ENCODE measurements around the gene KCNQ1OT1.

KCNQ1OT1 gene

DNA sequence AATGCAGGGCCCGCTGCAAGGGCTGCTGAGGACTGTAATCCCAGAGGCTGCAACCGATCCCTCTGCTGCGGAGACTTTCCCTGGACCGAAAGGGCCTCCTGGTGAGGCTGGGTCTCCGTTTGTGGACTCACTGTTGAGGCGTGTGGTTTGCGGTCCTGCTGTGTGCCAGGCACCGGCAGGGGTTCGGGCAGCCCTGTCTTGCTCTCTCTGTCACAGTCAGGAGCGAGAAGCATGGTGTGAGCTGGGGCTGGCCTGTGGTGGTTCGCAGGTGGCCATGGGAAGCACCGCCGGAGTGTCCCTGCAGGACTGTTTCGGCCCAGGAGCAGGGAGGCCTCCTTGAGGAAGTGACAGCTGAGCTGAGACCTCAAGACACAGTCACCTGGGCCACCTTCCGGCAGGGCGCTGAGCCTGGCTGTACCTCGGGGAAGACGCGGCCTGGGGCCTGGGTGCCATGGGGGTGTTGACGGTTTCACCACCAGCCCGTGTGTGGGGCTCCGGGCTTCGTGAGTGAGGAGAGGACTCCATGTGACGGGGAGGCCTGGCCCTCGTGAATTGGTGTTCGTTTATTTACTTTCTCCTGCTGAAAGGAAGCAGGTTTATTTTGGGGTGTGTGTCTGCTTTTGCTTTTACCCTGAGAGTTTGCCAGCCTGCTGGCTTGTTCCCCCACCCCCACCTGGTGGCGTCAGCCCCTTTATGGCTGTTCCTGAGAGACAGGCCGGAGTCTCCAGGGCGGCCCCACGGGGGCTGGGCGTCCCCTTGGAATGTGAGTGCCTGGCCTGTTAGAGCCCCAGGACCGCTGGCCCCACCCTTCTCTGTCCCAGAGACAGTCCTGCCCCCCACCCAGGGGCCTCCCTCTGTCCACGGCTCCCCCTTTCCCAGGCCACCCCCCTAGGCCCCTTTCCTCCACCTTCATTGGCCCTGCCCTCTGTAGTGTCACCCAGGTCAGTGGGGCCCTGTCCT lies 122.5 kb downstream of the KCNQ1OT1 start:
- FAIRE-seq: no peak

DNA sequence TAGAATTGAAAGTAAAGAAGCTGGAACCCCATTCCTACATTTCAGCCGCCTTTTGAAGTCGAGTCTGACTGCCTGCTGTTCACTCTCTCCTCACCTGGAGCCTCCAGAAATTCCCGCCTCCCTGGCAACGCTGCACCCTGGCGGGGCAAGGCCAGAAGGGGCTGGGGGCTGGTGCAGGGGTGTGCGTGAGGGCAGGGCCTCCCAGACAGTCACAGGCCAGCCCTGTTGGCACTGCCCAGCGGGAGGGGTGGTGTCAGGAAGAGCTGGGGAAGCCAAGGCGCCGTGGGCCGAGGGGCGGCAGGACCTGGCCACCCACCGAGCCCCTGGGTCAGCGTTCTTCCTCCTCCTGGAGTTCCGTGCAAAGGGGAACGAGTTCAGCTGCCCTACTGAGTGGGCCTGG lies 123.2 kb downstream of the KCNQ1OT1 start:
- FAIRE-seq (no peak), DNase-seq (ENCODE audit: extremely low spot score, insufficient read length, low read depth) (no peak)

More for the DNA sequence above, 122.5 kb downstream of the KCNQ1OT1 start:
- no peak for DNase-seq (ENCODE audit: extremely low spot score, insufficient read length, low read depth)

DNA sequence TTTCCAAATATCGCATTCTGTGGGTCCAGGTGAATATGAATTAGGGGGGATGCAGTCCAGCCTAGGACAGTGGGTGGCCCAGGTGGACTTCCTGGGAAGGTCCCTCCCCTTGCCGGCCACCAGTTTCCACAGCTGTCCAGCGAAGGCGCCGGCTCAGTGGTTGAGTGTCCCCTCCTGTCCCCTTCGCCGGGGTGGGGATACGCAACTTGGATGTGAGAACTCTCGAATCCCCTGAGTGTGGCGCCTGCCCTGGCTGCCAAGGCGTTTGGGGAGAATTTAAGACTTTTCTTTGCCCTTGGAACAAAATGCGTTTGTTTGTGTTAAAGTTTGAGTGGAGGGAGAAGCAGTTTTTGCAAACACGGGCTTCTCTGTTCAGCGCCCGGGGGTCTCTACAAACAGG lies 123.7 kb downstream of the KCNQ1OT1 start:
- DNase-seq (ENCODE audit: extremely low spot score, insufficient read length, low read depth): no peak
- FAIRE-seq: no peak

DNA sequence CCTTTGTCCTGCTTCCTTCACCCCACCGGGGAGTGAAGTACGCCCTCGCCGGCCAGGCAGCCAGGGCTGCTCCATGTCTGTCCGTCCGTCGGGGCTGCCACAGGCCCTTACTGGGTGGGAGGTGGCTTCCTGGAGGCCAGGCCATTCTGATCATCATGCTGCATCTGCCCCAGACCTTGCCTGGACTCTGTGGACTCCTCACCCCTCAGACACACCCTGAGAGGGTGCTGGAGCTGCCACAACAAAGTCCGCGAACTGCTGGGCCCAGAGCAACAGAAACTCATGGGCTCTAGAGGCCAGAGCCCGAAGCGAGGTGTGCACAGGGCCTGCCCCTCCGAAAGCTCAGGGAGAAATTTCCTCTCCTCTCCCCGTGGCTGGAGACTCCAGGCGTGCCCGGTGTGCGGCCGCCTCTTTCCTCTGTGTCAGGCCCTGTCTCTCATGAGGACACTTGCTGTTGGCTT lies 124.2 kb downstream of the KCNQ1OT1 start:
- DNase-seq (ENCODE audit: extremely low spot score, insufficient read length, low read depth) (no peak), FAIRE-seq (no peak)

DNA sequence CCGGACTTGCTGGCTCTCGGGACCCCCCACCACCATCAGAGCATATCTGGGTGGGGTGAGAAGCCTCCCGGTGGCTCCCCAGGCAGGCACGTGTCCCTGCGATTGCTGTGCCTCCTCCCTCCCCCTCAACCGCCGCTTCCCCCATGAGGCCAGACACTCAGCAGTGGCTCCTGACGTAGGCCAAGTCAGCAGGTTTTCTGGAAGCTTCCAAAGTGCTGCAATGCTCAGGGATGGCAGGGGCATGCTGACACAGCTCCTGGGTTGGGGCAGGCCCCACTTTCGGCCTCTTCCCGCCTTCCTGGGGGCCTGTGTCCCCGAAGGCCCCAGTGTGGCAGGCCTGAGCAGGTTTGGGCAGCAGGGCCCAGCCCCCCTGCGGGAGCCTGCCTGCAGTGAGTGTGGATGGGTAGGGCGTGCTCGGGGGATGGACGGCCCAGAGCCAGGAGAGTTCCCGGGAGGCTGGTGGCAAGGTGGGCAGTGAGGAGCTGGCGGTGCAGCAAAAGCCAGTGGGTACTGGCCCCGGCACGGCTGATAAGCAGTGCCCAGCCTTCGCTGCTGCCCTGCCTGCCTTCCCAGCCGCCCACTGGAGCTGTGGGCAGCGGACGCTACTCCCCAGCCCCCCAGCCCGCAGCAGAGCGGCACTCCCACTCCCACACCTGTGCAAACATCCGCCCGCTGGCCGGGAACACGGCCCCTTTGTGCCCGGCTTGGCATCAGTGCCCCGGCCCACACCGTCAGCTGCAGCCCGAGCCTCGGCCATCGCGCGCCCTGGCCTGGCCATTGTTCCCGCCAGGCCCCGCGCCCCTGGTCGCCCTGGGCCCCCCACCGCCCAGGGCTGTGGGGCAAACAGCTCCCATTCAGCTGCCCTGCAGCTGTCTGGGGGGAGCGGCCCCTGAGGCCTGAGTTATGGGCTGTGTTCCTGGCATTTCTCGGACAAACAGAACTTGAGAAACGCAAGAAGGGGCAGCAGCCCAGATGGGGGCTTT lies 125.0 kb downstream of the KCNQ1OT1 start:
- FAIRE-seq: no peak
- no peak for DNase-seq (ENCODE audit: extremely low spot score, insufficient read length, low read depth)

DNA sequence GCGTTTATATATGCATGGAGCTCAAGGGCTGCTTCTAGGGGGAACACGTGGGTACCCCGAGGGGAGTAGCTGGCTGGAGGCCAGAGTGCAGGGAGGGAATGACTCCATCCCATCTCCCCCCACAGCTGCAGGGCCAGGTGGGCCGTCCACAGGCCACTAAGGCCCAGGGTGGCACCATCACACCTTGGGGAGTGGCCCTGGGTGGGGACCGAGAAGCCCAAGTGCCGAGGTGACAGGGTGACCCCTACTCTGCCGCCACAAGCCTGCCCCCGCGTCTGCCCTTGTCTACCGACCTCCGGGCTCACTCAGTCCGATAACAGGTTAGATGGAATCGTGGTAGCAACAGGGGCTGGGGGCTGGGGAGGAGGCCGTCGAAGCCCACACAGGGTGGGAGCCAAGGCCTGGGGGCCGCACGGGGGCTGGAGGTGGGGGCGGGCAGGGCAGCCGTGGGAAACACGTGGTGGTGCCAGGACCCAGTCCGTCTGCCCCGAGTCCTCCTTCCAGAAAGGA lies 125.7 kb downstream of the KCNQ1OT1 start:
- no peak for FAIRE-seq

DNA sequence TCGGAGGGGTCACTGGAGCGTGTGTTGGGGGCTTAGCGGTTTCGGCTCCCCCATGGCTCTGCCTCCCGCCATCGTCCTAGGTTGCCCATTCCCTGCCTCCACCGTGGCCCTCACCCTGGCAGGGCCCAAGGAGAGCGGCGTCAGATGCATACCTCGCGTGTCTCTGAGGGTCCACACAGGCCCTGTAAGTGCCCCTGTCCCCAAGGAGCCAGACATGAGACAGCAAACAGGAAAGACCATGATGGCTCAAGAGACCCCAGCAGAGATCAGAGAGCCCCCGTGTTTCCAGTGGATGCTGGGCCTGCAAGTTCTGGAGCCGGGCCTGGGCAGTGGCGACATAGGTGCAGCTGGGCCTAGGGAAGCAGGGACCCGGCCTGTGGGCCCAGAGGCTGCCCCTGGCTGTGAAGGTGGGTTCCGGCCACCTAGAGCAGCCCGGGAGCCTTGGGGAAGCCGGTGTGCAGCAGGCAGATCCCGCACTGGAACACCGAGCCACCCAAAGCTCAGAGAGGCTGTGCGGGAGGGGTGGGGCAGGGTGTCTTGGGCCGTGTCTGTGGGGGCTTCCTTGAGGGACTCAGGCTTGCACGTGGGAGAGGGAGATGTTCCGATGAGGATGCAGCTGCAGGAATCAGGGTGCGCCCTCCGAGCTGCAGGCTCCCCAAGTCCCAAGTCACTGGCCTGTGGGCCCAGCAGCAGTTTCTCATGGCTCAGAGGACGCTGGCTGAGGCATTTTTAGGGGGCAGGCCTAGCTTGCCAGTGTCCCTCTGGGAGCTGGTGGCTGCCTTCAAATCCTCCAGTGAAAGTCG lies 126.4 kb downstream of the KCNQ1OT1 start:
- FAIRE-seq: no peak

More for the DNA sequence above, 125.7 kb downstream of the KCNQ1OT1 start:
- DNase-seq (ENCODE audit: extremely low spot score, insufficient read length, low read depth): no peak

DNA sequence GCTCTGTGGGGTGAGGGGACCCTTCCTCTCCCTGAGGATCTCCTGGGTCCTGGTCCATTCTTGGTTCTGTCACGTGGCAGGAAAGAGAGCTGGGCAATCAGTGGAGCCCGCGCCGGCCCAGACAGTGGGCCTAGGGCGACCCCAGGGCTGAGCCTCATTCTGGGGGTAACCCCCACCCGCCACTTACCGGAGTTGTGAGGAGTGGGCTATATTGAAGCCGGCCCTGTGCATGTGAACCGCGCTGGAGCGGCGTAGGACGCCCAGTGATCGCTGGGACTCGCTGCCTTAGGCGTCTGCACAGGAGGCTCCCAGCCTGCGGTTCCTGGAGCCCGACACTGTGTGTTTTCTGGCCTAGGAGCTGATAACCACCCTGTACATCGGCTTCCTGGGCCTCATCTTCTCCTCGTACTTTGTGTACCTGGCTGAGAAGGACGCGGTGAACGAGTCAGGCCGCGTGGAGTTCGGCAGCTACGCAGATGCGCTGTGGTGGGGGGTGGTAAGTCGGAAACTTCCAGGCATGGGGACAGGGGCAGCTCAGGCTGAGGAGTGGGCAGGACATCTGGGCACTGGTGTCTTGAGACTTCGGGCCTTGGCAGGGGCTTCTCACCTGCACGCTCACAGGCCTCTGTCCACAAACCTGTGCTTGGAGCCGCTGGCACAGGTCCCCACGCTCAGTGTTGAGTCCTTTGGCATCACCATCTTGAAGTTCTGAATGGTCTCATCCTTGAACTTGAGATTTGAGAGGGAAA lies 127.1 kb downstream of the KCNQ1OT1 start:
- no peak for FAIRE-seq
- no peak for DNase-seq (ENCODE audit: extremely low spot score, insufficient read length, low read depth)

More for the DNA sequence above, 126.4 kb downstream of the KCNQ1OT1 start:
- no peak for DNase-seq (ENCODE audit: extremely low spot score, insufficient read length, low read depth)

DNA sequence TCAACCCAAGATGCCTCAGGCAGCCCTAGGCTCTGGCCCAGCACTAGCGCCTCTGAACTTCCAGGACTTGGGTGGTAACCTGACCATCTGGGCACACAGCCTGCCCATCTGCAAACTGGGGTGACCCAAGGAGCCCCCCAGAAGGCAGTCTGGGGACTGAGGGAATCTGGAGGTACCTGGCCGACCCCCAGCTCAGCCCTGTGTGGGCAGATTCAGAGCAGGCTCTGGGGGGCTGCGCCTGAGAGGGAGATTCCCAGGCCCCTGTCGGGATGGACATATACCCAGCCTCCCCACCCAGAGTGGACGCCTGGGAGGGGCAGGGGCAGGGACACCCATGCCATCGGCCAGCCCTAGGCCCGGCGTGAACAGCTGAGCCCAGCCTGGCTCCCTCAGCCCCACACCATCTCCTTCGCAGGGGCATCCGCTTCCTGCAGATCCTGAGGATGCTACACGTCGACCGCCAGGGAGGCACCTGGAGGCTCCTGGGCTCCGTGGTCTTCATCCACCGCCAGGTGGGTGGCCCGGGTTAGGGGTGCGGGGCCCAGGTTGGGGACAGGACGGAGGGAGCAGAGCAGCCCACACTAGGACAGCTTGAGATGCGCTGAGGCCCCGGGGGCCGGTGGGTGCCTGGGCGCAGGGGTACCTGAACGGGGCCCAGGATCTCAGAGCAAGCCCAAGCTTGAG lies 128.1 kb downstream of the KCNQ1OT1 start:
- no peak for DNase-seq (ENCODE audit: extremely low spot score, insufficient read length, low read depth)
- FAIRE-seq: no peak

DNA sequence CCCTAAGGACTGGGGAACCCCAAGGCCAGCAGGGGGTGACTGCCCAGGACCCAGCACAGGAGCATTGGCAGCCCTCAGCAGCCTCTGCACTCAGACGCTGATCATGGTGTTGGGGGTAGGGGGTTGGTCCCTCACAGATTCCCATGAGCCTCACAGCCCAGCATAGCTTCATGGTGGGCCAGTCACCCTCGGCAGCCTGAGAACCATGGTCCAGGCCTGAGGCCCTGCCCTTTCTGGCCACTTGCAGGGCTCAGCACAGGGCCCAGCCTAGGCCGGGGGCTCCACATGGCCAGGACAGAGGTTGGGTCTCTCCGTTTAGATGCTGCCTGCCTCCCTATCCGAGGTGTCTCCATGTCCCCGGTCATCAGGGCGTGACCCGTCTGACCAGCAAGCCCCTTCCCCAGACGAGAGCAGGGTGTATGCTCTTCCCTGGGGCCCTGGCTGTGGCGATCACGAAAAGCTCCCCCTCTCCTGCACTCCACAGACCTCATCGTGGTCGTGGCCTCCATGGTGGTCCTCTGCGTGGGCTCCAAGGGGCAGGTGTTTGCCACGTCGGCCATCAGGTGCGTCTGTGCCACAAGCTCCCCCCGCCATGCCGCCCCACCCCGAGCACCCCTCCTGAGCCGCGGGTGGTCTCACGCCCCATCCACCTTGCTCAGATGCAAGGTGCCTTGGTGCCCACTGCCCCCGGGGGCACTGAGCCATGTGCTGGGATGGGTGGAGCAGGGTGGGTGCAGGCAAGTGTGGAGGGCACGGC lies 128.8 kb downstream of the KCNQ1OT1 start:
- FAIRE-seq (no peak), DNase-seq (ENCODE audit: extremely low spot score, insufficient read length, low read depth) (no peak)

DNA sequence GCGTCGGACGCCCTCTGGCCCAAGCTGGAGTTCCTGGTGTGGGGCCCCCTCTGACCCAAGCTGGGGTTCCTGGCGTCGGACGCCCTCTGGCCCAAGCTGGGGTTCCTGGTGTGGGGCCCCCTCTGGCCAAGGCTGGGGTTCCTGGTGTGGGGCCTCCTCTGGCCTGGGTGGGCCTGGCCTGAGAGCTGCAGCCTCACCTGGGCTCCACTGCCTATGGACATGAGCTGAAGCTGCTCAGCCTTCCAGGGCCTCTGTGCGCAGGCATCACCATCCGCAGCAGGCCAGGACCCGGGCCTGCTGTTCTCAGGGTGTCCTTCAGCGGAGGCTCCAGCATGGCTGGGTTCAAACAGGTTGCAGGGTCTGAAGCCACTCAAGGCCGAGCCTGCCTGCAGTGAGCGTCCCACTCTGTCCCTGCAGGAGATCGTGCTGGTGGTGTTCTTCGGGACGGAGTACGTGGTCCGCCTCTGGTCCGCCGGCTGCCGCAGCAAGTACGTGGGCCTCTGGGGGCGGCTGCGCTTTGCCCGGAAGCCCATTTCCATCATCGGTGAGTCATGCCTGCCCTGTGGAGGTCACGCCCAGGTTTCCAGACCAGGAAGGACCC lies 129.5 kb downstream of the KCNQ1OT1 start:
- DNase-seq (ENCODE audit: extremely low spot score, insufficient read length, low read depth) (no peak), FAIRE-seq (no peak)

DNA sequence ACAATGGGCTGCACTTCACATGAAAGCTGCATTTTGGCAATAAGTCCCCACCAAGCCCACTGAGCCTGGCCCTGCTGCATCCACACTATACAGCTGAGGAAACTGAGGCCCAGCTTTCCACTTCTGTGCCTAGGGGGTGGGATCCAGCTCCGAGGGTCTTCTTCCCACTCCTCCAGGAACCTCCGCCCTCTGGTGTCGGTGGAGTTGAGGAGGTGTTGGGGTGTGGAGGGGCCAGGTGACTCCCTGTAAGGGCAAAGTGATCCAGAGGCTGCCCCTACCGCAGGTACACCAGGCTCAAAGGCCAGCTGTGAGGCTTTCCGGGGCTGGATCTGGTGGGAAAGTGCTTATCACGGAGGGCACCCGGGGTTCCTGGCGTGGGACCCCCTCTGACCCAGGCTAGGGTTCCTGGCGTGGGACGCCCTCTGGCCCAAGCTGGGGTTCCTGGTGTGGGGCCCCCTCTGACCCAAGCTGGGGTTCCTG lies 130.0 kb downstream of the KCNQ1OT1 start:
- FAIRE-seq (no peak), DNase-seq (ENCODE audit: extremely low spot score, insufficient read length, low read depth) (no peak)

DNA sequence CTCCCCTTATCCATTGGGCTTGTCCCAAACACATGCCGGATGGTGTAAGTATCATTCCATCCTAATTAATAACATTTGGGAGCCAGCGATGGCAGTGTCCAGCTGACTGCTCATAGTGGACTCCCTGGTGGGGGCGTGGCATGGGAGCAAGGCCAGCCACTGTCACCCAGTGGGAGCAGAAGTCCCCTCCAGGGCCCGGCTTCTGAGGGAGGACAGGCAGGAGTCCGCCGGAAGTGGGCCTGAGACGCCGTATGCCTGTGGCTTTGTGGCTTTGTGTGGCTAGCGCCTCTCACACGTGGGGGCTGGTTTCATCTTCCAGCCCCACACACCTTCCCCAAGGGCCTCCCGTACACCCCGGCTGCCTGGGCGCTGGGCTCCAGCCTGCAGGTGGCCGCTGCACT lies 130.5 kb downstream of the KCNQ1OT1 start:
- FAIRE-seq (no peak), DNase-seq (ENCODE audit: extremely low spot score, insufficient read length, low read depth) (no peak)

DNA sequence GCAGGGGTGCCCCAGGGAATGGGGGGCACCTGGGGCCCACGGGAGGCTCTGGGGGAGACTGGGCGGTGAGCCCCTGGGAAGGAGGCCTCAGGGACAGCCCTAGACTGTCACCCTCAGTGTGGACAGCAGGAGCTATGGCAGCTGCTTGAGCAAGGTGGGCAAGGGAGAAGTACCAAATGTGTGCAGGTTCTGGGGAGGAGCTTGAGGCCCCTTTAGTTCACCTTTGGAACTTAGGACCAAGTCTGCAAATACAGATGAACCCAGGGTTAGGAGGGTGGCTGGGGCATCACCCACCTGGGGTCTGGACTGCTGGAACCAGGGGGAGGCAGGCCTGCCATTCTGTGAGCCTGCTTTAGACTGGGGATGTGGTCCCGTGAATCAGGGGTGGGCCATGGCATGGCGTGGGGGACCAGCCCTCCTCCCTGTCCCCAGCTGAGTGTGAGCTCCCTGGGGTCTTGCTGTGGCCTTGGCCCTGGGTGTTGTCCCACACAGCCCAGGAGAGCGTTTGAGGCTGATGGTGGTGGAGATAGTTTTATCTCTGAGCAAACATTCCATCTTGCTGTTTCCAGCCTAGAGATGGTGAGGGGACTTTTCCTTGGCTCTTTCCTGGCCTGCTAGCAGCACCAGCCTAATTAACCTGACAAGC lies 132.6 kb downstream of the KCNQ1OT1 start:
- FAIRE-seq: no peak
- no peak for DNase-seq (ENCODE audit: extremely low spot score, insufficient read length, low read depth)

DNA sequence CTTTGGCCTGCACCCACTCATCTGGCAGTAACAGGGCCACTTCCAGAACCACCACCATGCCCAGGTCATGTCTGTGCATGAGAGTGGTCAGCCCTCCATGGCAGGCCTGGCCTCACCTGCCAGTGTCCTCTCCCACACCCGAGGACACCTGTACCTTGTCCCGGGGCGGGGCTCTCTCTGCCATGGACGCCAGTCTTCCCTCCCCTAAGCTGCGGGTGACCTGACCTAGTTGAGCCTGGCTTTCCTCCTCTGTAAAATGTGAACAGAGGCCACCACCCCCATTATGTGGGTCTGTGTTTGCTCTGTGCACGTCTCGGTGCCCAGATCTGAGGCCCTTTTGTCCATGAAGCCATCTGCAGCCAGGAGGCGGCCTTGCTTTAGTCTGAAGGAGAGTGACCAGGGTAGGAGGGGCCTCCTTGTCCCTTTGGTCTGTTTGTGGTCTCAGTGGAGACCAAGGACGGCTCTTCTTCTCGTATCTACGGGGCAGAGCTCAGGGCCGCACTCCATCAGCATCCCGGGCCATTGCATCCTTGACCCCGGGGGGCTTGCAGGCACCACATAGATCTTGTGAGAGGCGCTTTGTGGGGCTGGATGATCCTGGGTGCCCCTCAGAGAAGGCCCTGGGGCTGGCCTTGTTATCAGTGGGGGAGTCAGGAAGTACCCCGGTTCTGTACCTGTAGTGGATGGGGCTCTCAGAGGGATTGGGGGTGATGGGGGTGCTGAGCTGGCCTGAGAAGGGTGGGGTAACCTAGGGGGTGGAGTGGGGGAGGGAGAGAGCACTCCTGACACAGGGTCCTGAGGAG lies 133.4 kb downstream of the KCNQ1OT1 start:
- DNase-seq (ENCODE audit: extremely low spot score, insufficient read length, low read depth) (no peak), FAIRE-seq (no peak)
